ENCODE data around the gene PTGFRN. TPM values are rescaled to one million over a fixed set of nuclear protein-coding genes. Genes with fewer than 3 reads are reported as not detected.

The PTGFRN gene
- polyA plus RNA-seq, 1 donor (not counting 4 experiments of a cell fraction or from before 2014, with no cell fraction given): 177 TPM

DNA sequence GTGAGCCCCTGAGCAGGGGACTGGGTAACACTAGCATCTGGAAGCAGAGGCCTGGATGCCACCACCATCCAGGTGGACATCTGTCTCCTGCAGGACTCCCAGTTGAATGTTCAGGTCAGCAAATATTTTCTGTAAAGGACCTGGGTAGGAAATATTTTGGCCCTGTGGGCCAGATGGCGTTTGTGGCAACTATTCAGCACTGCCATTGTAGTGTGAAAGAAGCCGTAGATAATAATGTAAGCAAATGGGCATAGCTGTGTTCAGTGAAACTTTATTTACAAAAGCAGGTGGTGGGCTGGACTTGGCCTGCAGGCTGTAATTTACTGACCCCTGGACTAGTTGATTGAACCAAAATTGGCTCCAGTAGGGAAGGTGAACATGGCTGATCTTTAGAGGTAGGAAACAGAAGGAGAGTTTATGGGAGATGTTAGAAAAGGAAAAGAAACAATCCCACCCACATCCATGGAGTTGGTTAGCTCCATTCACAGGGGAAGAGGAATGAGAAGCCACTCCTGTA, 71.9 kb downstream of the PTGFRN start:
- Histone ChIP-seq H3K9me3 (ENCODE audit: control insufficient read depth, low read depth, low read length) (no peaks in the 10 kb centered on the region), H3K4me2 (ENCODE audit: control insufficient read depth, extremely low read depth, insufficient read depth, low read depth, low read length) (no peak overlapping the region), H3K27ac (ENCODE audit: control insufficient read depth, insufficient read depth, low read length) (no peak overlapping the region), H3K27me3 (ENCODE audit: control insufficient read depth, extremely low read depth, insufficient read depth, low read length) (no peaks in the 10 kb centered on the region), H3K36me3 (ENCODE audit: control insufficient read depth in 2 of 2, extremely low read depth in 1 of 2, insufficient read depth in 2 of 2, low read length in 2 of 2) (peaks cover 3 to 18% of the 10 kb centered on the region in 2 experiments), H3K9ac (ENCODE audit: control insufficient read depth, extremely low read depth, insufficient read depth, low read length) (no peak overlapping the region), H2AFZ (ENCODE audit: control insufficient read depth, low read length) (no peak overlapping the region), H3K79me2 (ENCODE audit: control insufficient read depth, insufficient read depth, low read length) (peaks cover 2% of the 10 kb centered on the region), H3K9me1 (ENCODE audit: control insufficient read depth, extremely low read depth, insufficient read depth, low read length) (no peaks in the 10 kb centered on the region), H4K20me1 (ENCODE audit: control insufficient read depth, extremely low read depth, insufficient read depth, low read length) (no peaks in the 10 kb centered on the region), H3K4me1 (ENCODE audit: control insufficient read depth, extremely low read depth, insufficient read depth, low read length) (no peaks in the 10 kb centered on the region), H3K4me3 (ENCODE audit: control insufficient read depth in 2 of 3, extremely low read depth in 1 of 3, insufficient read depth in 2 of 3, low read depth in 1 of 3, low read length in 3 of 3) (no peak overlapping the region)
- dilution Hi-C loops (cut with MboI; ENCODE audit: extremely low pct_ligation_motif_present, low sequenced_read_pairs): no loop called here
- no peak for DNase-seq (ENCODE audit: low read depth, low spot score)
- no peak for TF ChIP-seq EZH2 (IDR thresholded peaks at IDR 0.05; ENCODE audit: low read length)
- TF ChIP-seq, protein P1, sequence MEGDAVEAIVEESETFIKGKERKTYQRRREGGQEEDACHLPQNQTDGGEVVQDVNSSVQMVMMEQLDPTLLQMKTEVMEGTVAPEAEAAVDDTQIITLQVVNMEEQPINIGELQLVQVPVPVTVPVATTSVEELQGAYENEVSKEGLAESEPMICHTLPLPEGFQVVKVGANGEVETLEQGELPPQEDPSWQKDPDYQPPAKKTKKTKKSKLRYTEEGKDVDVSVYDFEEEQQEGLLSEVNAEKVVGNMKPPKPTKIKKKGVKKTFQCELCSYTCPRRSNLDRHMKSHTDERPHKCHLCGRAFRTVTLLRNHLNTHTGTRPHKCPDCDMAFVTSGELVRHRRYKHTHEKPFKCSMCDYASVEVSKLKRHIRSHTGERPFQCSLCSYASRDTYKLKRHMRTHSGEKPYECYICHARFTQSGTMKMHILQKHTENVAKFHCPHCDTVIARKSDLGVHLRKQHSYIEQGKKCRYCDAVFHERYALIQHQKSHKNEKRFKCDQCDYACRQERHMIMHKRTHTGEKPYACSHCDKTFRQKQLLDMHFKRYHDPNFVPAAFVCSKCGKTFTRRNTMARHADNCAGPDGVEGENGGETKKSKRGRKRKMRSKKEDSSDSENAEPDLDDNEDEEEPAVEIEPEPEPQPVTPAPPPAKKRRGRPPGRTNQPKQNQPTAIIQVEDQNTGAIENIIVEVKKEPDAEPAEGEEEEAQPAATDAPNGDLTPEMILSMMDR (optimal IDR thresholded peaks at IDR 0.05 in 1 of 3, IDR thresholded peaks at IDR 0.05 in 1 of 3, conservative IDR thresholded peaks at IDR 0.05 in 1 of 3; ENCODE audit: extremely low read depth in 1 of 3, insufficient read depth in 2 of 3, low read length in 3 of 3): no peak
- no peak for FAIRE-seq

DNA sequence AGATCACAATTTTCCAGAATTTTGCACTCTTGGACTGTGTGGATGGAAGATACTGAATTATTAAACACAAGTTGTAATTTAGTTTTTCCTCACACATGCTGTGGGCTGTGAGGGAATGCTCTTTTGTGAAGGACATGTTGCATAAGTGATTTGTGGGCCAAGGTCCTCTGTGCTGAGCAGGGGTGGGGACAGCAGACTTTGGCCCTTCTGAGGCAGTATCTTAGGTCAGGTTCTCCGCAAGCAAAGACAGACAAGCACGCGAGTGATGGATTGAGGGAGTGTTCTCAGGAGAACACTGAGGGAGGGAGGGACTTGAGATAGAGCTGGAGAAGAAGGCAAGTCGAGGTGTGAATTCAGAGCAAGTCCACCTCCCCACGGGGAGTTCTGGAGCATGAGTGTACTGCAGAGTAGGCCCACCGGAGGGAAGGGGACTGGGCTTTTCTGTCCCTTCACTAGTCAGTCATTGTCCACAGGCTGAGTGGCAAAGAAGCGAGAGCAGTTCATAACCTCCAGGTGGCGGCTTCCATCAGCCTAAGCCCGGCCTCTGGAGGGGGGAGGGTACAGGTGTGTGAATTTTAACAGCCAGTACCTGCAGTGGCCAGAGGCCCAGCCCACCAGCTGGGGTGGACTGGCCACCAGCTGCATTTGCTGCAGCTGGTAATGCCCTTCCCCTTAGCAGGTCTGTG, 72.7 kb downstream of the PTGFRN start:
- no peak overlapping the region for H3K4me3 ChIP-seq (ENCODE audit: control insufficient read depth in 2 of 3, extremely low read depth in 1 of 3, insufficient read depth in 2 of 3, low read depth in 1 of 3, low read length in 3 of 3)
- no peaks in the 10 kb centered on the region for H3K27me3 ChIP-seq (ENCODE audit: control insufficient read depth, extremely low read depth, insufficient read depth, low read length)
- DNase-seq (ENCODE audit: low read depth, low spot score): no peak
- peaks cover 10 to 23% of the 10 kb centered on the region in 2 experiments for H3K36me3 ChIP-seq (ENCODE audit: control insufficient read depth in 2 of 2, extremely low read depth in 1 of 2, insufficient read depth in 2 of 2, low read length in 2 of 2)
- dilution Hi-C loops (cut with MboI; ENCODE audit: extremely low pct_ligation_motif_present, low sequenced_read_pairs): no loop called here
- peaks cover 2% of the 10 kb centered on the region for H3K79me2 ChIP-seq (ENCODE audit: control insufficient read depth, insufficient read depth, low read length)
- H3K9me3 ChIP-seq (ENCODE audit: control insufficient read depth, low read depth, low read length): no peaks in the 10 kb centered on the region
- H3K4me1 ChIP-seq (ENCODE audit: control insufficient read depth, extremely low read depth, insufficient read depth, low read length): no peaks in the 10 kb centered on the region
- no peaks in the 10 kb centered on the region for H4K20me1 ChIP-seq (ENCODE audit: control insufficient read depth, extremely low read depth, insufficient read depth, low read length)
- no peak overlapping the region for H2AFZ ChIP-seq (ENCODE audit: control insufficient read depth, low read length)
- no peak for FAIRE-seq
- no peak overlapping the region for H3K4me2 ChIP-seq (ENCODE audit: control insufficient read depth, extremely low read depth, insufficient read depth, low read depth, low read length)
- no peak overlapping the region for H3K9ac ChIP-seq (ENCODE audit: control insufficient read depth, extremely low read depth, insufficient read depth, low read length)
- no peak overlapping the region for H3K27ac ChIP-seq (ENCODE audit: control insufficient read depth, insufficient read depth, low read length)
- H3K9me1 ChIP-seq (ENCODE audit: control insufficient read depth, extremely low read depth, insufficient read depth, low read length): no peaks in the 10 kb centered on the region
- TF ChIP-seq, protein P1 (optimal IDR thresholded peaks at IDR 0.05 in 1 of 3, IDR thresholded peaks at IDR 0.05 in 1 of 3, conservative IDR thresholded peaks at IDR 0.05 in 1 of 3; ENCODE audit: extremely low read depth in 1 of 3, insufficient read depth in 2 of 3, low read length in 3 of 3): no peak
- no peak for TF ChIP-seq EZH2 (IDR thresholded peaks at IDR 0.05; ENCODE audit: low read length)

Data from keratinocyte (primary cell).